GM21717 (cell line): ENCODE measurements around the gene MIGA2.
"Not testable (repeated sequence)": the region's sequence is repeated elsewhere in the genome, so short reads cannot be mapped to it uniquely, and the experiment has no call there.

Source experiments
- ATAC-seq: cut with Tn5 transposase; IDR thresholded peaks from one replicate; pipeline ENCODE4 v1.9.1; 2021; ENCODE audit warnings: mild to moderate bottlenecking, moderate library complexity; ENCODE audit not compliant: unreplicated experiment

Gene MIGA2

DNA sequence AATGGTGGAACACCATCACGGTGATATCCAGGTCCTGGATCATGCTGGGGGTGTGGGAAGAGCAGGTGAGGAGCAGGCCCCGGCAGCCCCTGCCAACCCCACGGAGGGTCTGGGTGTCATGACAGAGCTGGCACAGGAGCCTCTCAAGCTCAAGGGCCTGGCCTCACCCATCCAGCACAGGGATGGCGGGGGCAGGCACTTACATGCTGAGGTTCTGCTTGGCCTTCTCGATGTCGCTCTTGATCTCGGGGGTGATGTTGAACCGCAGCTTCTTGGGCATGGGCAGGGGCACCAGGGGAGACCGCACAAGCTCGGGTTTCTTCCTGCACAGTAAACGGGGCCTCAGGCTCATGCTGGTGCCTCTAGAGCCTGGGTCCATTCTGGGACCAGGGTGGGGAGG, 61.9 kb downstream of the MIGA2 start:
- no peak for ATAC-seq

DNA sequence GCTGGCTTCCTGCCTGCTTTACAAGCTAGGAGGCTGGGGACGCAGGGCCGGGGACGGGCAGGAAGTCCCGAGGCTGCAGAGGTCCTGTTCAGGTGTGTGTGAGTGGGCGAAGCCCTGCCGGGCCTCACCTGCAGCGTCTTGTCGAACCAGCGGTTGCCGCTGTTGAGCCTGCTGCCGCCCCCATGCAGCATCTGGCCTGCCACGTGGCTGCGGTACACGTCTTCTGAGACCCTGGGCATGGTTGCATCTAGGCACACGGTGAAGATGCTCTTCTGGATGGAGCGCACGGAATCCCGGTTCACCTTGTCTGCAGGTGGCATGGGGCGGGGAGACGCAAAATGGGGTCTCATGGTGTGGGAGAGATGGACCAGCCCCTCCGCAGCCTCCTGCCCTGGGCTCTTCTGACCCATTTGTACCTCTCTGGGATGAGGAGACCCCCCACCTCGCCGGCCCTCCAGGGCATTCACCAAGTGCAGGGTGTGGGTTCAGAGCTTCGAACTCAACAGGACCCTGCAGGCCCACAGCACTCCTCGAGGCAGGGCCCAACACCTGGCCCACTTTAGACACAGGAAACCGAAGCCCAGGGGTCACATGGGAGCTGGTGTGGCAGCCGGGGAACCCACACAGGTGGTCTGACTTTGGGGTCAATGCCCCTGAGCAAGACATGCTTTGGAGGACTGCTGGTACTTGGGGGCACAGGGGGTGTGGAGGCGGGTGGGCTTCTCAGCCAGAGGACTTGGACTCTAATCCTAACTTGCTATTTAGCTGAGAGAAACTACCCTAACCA, 64.2 kb downstream of the MIGA2 start:
- no peak for ATAC-seq

DNA sequence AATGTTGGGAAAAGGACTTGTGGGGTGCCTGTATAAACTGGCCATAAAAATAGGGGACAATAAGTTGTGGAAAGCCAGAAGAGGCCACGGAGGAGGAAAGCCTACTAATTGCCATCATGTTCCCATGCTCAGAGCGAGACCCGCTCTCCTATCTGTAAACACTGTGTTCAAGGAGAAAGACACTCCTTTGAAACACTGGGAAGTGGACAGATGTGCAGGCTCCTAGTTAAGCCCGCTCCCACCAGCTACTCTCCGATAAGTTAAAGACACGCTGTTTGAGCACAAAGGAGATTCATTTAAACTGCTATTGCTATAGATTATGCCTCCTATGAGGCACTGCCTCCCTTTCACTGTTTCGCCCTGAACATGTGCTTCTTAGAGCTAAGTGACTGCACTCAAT, 64.9 kb downstream of the MIGA2 start:
- no peak for ATAC-seq

DNA sequence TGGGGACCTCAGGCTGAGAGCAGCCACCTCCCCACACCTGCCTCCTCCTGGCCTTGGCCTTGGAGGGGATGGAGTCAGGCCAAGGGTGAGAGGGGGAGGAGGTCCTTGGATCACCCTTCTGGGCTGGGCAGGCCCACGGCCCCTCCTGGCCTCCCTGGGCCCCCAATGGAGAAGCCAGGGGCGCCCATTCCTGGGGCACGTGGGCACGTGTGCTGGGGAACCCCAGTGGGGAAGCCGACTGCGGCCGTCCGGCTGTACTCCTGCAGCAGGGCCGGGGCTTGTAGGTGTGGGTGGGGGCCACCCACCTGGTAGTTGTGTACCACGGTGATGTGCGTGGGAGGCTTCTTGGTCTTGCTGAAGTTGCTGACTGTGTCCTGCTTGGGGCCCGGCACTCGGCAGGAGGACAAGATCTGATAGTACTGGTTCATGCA, 65.7 kb downstream of the MIGA2 start:
- no peak for ATAC-seq

DNA sequence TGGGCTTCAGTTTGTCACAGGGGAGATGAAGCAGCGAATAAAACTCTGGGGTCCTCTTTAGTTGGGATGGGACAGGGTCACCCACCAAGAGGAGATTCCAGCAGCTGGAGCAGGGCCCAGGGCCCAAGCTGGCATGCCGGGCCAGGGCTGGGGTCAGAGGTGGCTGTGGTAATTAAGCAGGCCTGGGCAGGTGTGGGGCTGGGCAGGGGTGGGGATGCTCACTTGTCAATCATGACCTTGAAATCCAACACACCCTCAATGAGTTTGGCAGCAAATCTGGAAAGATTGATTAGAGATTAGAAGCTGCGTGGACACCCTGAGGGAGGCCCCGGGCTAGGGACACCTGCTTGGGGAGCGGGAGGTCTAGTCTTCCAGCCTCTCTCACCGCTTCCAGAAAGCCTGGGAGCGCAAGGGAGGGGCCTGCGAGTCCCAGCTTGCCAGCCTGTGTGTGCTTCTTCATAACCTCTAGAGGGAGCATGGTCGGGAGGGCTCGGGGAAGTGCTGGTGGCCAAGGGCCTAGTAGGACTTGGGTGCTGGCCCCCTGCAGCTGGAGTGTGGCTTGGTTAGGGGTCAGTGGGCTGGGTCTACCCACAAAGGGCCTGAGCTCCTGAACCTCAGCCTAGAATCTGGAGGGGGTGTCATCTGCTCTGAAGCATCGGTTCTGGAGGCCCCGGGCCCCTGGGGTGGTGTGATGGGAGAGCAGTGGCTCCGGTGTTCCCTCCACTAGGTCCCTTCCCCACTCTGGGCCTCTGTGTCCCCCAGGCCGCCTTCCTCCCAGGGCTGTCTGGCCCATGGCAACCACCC, 66.6 kb downstream of the MIGA2 start:
- ATAC-seq, result no peak

DNA sequence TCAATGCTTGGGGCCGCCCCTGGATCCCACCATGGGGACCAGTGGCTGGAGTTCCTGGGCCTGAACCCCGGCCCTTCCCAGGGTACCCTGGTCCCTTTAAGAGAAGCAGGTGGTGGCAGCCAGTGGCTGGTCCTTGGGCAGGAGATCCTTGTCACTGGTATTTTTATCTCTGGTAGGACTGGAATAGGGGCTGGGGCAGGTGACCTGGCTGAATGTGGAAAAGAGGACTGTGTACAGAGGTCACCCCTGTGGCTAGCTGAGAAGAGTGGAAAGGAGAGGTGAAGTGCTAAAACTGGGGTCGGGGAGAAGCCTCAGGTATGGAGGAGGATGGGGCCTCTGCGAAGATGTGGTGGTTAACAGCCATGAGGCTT, 67.2 kb downstream of the MIGA2 start:
- no peak for ATAC-seq

DNA sequence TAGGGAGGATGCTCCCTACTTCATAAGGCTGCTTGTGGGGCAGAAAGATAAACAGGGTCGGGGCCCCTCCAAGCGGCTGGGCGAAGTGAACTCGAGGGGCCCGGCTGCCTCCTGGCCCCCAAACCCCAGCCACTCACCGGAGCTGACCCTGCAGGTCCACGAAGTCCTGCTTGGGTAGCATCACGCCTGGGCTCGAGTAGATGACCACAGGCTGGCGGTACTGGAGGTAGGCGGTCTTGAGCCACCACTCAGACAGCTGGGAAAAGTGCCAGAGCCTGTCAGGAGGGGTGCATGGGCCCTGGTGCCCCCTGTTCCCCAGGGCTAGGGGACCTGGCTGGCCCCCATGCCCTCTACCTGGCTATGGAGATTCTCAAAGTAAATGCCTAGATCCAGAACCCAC, 67.6 kb downstream of the MIGA2 start:
- ATAC-seq, result no peak

DNA sequence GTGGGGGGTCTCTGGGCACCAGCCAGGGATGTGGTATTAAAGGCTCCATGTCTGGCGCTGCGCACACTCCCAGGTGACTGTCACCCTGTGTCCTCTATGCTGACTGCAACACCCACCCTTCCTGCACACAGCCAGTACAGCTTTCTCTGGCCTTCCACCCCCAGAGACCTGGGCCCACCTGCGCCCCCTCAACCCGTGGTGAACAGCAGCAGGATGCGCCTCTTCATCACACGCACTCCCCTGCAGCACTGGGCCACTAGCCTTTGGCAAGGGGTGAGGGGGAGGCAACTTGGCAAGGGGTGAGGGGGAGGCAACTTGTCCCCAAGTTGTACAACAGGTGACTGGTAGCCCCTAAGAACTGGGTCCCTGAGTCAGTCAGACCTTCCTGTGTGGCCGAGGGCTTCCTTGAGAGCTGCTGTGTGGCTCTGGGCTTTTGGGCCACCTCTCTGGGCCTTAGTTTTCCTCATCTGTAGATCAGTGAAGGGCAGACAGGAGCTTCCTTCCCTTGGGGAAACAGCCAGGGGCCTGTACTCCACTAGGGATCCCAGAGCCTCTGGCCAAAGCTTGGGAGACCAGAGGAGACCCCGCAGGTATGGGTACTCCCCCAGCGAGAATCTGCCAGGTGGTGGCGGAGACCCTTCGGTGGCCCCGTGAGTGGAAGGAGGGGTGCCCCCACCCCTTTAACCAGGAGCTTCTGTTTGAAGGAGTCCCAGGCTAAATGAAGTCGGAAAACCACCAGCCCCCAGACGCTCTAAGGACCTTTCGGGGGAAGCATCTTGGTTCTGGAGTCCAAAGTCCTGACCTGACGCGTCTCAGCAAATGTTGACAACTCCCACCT, 69.7 kb downstream of the MIGA2 start:
- no peak for ATAC-seq

DNA sequence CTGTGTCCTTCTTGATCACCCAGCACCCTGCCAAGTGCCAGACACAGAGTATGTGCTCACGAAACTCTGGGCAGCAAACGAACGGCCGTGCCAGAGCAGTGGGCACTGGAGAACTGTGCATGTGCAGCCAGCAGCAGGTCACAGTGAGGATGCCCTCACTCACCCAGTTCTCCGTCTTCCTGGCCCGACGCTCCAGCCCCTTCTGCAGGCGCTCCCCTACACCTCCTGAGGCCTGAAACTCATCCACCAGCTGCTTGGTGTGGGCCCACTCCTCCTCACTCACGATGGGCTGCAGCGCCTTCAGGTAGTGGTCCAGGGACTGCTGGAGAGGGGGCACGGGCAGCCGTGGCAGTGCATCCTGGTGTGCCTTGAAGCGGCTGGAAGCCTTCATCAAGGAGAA, 71.2 kb downstream of the MIGA2 start:
- ATAC-seq, result no peak

DNA sequence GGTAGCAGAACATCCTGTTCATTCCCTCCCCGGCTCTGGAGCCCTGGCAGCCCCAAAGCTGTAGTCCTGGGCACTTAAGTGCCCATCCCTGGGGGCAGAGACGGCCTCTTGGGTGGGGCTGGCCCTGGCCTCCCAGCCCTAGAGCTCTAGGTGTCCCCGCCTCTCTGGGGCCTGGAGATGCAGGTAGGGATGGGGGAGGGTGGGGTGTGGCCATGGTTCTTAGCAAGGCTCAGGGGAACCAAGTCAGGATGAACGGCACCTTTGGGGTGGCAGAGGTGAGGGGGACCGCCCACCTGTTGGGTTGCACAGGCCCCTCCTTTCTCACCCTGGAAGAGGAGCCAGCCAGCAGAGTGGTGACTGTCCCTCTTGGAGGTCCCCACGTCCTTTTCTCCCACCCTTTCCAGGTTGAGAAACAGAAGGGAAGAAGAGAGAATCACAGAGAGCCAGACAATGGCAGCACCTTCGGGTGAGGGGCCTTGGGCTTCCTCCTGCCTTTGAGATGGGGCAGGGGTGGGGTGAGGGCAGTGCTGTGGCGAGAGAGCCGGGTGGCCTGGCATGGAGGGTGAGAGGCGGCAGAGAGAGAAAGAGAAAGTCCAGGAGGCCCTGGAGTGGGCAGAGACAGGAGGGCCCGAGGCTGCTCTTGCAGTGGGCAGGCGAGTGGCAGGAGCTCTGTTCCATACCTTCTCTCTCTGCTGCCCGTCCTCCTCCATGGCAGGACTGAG, 71.8 kb downstream of the MIGA2 start:
- no peak for ATAC-seq

DNA sequence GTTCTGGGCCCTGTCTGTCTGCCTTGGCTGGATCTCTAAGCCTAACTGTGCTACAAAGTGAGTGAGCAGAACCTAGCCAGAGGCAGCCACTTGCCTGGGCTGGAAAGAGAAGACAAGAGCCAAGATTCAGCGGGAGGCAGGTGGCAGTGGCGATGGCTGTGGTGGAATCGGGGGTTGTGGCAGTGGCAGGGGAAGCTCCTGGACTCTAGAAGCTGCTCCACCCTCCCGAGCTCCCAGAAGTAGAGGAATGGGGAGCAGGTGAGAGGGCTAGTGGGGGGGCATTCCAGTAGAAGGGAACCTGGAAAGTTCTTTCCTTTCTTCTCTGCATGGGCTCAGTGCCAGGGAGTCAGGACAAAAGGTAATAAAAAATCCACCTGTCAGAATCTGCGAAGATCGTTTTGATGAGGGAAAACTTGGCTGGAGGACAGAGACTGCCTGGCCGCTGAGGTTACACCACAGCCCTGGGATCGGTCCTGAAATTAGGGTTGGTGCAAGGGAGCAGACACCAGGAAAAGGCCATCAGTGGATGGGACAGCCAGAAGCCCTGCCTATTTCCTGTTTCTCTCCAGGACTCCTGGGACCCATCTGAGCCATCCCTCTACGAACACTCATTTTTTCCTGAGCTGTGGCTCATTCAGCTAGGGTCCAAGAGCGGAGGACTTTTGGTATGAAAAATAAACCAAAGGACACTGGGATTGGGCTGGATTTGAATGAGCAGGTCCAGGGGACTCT, 72.5 kb downstream of the MIGA2 start:
- no peak for ATAC-seq

DNA sequence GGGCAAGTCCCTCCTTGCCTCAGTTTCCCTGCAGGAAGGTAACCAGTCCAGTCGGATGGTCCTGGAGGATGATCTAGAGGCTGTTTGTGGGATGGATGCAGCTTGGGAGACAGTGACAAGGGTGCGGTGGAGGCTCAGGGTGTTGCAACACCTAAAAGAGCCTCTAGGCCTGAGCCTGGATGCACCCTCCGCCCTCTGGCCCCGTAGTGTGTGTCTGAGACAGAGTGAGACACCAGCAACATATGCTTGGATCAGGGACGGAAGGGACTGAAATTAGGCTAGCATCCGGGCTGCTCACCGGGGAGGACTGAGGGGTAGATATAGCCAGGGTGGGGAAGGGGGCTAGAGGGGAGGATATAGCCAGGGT, 73.1 kb downstream of the MIGA2 start:
- ATAC-seq, result no peak

DNA sequence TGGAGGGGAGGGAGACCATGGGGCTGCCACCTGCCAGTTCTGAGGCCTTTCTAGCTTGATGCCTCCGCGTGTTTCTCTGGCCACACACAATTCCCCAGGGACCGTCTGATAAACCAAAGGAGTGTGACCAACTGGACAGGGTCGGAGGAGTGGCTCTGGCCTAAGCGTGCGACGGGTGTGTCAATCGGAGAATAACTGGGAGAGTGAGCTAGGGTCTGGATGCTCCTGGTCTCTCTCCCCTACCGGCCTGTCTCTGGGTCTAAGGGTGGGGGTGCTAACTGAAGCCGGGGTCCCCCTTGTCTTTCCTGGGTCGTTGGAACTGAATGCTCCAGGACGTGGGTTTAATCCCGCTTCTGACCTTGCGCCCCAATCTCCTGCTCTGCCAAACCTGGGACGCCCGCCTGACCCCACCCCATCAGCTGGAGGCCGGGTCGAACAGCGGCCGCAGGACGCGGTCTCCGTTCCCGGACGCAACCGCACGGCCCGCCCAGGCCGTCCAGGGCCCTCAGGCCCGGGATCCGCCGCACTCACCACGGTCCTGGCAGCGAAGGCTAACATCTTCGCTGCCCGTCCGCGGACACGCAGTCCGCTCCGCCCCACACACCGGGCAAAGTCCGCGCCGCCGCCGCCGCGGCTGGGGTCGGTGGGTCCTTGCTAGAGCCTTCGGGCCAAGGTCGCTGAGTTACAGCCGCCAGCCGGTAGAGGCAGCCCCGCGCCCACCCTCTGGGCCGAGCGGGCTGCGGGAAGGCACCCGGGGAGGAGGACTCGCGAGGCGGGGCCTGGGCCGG, 73.7 kb downstream of the MIGA2 start:
- peak; percentile 15 for ATAC-seq

DNA sequence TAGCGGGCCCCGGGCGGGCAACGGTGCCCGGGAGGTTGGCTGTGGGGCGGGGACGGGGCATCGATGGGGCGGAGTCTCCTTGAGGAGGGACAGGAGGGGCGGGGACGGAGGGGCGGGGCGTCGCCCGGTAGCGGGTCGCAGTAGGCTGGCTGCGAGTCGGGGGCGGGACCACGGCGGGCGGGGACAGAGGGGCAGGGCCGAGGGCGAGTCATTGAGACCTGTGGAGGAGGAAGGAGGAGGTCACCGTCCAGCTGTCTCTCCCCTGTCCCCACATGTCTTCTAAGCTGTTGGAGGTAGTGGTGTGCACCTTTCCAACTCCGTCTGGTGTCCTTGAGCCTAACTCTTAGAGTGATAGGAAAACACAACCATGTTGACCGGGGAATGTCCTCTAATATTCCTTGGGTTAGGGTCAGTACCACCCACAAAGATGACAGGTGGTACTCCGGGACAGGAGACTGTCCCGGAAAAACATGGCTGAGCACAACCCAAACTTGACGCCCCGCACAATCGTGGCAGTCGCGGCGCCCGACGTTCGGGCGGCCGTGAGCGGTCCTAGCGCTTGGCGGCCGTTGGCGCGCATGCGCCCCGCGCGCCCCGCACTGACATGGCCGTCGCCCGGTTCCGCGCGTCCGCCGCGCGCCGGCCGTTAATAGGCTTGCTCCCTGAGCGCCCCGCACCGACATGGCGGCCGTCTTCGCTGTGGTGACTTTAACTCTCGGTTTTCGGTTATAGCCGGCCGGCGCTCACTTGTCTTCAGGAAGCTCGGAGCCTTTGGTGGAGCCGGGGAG, 74.5 kb downstream of the MIGA2 start, which contains the start of the genes CRAT and PTPA:
Gene CRAT (minus strand): TSS at position 54 of the 788 bp plus-strand sequence. CDS start 284 bp downstream, outside the sequence.
Gene PTPA (plus strand): TSS at position 676 of the 788 bp plus-strand sequence. CDS start 186 bp downstream, outside the sequence.
- peak; percentile 63 for ATAC-seq

DNA sequence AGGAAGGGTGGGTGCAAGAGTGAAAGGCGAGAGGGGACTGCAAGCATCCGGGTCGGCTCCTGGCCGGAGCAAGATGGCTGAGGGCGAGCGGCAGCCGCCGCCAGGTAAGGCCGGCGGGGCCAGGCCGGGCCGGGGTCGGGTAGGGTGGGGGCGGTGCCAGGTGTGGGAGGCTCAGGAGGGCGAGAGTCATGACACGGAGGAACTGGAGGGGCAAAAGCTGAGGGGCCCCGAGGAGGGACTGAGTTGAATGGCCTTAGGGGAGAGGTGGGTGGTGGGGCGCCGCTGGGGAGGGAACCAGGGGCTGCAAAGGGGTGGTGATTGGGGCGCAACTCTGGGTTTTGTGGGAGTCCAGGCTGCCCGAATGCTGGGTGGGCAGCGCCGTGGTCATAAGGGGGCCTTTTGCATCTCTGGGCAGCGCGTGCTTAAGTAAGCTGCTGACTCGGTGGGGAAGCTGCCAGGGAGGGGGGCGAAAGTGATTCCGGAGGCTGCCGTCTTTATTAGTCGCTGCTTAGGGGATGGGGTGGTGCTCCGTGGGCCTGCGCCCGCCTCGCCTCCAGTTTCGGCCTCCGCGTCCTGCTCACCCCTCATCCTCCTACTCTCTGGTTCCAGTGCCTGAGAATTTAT, 75.2 kb downstream of the MIGA2 start:
- peak; percentile 28 for ATAC-seq

DNA sequence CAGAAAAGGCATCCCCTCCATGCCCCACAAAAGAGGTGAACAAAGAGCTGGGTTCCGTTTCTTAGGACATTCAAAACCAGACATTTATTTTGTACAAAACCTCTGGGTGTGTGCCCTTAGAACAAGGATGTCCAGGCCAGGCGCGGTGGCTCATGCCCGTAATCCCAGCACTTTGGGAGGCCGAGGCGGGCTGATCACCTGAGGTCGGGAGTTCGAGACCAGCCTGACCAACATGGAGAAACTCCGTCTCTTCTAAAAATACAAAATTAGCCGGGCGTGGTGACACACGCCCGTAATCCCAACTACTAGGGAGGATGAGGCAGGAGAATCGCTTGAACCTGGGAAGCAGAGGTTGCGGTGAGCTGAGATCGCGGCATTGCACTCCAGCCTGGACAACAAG, 76.1 kb downstream of the MIGA2 start:
- not testable (repeated sequence) for ATAC-seq

DNA sequence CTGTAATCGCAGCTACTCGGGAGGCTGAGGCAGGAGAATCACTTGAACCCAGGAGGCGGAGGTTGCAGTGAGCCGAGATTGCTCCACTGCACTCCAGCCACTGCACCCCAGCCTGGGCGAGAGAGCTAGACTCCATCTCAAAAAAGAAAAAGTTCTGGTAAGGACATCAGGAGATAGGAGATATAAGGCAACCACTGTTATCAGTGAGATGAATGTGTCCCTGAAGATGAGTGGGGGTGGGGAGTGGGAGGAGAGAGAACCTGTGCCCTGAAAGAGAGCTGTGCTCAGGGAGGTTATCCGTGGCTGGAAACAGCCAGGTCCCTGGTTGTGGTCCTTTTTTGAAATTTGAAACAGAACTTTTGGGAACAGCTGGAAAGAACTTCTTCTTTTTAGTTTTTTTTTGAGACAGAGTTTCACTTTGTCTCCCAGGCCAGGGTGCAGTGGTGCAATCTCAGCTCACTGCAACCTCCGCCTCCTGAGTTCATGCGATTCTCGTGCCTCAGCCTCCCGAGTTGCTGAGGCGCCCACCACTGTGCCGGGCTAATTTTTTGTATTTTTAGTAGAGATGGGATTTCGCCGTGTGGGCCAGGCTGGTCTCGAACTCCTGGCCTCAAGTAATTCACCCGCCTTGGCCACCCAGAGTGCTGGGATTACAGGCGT, 77.3 kb downstream of the MIGA2 start:
- ATAC-seq, result no peak
